GM21723 (cell line): ENCODE data around the gene ACOT6.
"Not testable (repeated sequence)": the region's sequence is repeated elsewhere in the genome, so short reads cannot be mapped to it uniquely, and the experiment has no call there.

Experiments
- ATAC-seq: cut with Tn5 transposase; IDR thresholded peaks from one replicate; pipeline ENCODE4 v1.9.1; 2021; ENCODE audit warnings: mild to moderate bottlenecking, moderate library complexity; ENCODE audit not compliant: unreplicated experiment

The ACOT6 gene

DNA sequence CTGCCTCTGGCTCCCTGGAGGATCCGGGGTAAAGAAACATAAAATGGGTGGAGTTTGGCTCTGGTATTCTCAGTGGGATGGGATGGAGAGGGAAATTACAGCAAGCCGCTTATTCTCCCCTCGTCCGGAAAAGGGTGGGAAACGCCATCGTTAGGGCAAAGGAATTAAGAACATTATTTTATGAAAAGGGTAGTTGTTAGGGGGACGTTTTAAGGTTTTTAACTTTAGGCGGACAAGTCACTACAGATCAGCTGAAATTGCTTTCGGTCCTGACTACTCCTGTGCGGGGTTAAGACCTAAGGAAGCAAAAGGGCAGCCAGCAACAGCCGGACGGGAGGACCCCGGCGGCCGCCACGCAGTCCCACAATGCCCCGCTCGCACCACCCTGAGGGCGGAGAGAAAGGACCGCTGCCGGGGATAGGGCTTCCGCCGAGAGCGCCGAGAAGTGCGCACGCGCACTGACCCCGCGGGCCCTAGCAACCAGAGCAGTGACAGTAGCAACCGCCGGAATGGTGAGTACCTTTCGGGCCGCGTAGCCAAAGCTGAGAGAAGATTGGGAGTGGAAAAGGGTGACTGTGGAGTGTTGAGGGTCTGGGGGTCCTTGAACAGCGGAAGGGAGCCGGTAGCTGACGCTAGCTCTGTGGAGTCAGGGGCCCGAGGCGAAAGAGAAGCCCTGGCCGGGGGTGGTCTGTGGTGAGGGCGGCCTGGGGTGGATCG, 32.4 kb downstream of the ACOT6 start, which contains the start of gene DNAL1:
Gene DNAL1 (plus strand): TSS at position 456 of the 717 bp plus-strand sequence. CDS start 54 bp downstream, at position 510.
- ATAC-seq, result peak; percentile 93

DNA sequence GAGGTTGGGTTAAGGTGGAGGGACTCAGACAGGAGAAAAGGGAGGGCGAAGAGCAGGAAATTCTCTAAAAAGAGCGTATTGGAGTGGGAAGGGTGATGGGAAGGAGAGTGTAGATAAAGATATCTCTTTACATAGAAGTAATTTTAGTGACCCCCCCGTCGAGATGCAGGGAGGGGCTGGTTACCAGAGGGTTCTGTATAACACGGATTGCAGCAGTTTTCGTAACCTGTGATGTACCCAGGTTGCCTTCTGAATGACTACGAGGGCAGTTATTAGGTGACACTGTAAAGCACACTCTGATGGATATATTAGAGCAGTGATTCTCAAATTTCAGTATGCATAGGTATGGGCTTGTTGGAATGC, 32.9 kb downstream of the ACOT6 start:
- ATAC-seq, result peak; percentile 9

DNA sequence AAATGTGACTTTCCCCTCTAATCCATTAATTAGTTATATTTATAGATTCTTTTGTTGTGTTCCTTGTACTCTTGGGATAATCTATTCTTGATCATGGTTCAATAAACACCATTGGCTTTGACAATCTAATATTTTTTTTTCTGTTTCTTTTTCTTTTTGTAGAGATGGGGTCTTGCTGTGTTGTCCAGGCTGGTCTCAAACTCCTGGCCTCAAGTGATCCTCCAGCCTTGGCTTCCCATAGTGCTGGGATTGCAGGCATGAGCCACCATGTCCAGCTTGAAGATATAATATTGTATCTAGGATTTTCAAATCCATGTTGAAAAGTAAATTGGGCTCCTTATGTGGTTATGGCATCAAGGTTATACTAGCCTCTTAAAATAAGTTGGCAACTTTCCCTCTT, 38.7 kb downstream of the ACOT6 start:
- no peak for ATAC-seq

DNA sequence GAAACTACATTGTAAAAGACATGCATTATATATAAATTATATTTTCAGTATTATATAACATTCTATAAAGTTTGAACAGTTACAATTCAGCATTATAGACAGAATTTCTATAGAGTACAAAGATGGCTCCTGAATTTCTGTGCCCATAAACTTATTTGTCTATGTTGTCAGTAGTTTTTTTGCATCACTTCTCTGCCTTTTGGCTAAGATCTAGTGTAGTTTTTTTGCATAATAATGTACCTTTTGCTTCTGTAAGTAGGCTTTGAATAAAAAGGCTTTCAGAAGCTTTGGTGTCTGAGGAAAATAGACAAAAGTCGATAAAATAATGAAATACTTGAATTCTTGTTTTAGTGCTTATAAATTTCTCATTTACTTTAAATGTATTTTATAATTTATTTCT, 43.5 kb downstream of the ACOT6 start:
- no peak for ATAC-seq

DNA sequence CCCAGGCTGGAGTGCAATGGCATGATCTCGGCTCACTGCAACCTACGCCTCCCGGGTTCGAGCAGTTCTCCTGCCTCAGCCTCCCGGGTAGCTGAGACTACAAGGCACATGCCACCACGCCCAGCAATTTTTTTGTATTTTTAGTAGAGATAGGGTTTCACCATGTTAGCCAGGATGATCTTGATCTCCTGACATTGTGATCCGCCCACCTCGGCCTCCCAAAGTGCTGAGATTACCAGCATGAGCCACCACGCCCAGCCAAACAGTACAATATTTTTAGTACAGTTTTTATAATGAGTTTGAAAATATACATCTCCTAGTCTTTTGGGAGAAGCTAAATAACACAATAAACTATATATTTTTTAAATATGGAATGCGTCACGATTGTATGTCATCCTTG, 46.9 kb downstream of the ACOT6 start:
- ATAC-seq, result not testable (repeated sequence)

DNA sequence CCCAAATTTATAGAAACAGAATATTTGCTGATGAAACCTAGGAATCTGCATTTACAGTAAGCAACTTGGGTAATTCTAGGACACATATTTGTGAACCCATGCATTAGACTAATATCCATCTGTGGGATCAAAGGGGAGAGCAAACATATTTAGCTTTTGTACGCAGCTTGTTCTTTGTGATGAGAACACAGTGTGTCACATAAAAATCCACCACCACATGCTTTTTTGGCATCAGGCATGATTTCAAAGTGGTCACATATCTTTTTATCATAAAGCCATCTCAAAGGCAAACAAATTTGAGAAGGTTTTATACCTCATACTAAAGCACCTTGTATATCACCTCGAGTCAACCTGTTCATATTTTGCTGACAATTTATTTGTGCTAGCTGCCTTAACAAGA, 48.2 kb downstream of the ACOT6 start:
- ATAC-seq, result no peak

DNA sequence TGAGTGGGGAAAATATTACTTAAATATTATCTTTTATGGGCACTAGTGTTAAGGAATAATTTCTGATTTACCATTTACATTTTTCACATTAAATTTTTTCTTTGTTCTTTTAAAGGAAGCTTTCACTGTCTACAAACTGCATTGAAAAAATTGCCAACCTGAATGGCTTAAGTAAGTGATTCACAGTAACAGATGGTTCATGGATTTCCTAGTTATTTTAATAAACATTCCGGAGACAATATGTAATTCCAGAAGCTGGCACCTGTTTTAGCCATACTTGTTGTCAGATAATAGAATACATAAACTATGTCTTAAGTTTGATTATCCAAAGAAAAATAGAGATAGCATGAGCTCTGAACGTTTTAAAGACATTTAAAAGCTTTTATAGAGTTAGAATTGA, 49.6 kb downstream of the ACOT6 start:
- no peak for ATAC-seq

DNA sequence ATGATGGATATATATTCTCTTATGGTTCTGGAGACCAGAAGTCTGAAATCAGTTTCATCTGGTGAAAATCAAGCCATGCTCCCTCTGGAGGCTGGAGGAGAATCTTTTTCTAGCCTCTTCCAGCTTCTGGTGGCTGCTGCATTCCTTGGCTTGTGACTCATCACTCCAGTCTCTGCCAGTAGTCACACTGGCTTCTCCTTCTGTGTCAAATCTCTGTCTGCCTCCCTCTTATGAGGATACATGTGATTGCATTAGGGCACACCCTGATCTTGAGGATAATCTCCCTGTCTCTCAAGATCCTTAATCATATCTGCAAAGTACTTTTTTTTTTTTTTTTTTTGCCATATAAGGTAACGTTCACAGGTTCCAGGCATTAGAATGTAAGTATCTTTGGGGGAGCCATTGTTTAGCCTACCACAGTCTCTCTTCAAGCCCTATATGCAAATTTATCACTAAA, 50.2 kb downstream of the ACOT6 start:
- ATAC-seq, result no peak

DNA sequence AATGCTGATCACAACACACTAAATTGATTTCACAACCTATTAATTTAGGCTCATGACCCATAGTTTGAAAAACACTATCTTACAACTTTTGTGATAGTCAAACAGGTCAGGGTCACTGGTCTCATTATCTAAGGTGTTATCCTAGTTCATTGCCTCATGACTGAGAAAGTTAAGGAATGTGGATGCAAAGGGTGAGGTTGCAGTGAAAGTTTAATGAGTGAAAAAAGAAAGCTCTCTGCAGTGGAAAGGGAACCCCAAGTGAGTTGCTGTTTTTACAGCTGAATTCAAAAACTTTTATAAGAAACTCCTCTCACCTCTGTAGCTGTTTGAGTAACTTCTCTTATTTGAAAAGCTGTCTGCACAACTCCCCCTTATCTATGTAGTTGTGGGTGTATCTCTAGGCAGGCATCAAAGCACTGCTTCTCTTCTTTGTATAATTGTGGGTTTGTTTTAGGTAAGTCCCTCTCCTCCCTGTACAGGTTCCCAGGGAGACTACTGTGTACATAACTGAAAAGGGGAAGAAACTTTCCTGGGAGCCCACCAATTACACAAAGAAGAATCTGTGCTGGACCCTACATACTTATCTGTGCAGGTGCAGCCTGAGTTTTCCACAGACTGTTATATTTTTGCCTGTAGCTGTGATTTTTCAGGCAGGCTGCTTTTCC, 51.4 kb downstream of the ACOT6 start:
- ATAC-seq, result no peak

DNA sequence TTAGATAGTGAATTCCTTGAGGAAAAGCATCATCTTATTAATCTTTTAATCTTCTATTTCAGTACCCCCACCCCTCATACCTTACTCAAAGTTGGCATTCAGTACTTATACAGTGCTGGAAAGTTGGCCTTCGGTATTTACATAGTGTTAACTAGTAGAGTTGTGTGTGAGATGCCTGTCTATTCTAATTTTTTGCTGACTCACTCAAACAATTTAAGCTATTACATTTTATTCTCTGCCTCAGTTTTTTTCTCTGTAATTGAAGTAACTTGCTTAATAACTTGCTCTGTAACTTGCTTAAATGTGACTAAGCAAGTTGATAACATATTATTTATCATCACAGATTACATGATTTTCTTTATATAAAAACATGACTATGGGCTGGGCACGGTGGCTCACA, 52.8 kb downstream of the ACOT6 start:
- ATAC-seq, result no peak

DNA sequence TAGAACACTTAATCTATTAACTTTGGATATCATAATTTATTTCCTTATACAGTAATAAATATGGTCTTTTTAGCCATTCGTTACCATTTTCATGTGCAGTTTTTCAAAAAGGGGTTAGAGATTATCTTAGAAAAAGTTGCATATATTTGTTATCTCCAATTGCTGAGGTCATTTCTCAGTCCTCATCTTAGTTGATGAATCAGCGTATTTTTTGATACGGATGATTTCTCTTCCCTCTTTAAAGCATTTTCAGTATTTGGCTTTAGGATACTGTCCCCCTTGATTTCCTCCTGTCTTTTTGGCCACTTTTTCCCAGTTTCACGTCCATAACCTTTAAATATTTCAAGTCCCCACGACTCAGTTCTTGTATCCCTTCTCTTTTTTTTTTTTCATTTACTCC, 54.3 kb downstream of the ACOT6 start:
- ATAC-seq, result no peak

DNA sequence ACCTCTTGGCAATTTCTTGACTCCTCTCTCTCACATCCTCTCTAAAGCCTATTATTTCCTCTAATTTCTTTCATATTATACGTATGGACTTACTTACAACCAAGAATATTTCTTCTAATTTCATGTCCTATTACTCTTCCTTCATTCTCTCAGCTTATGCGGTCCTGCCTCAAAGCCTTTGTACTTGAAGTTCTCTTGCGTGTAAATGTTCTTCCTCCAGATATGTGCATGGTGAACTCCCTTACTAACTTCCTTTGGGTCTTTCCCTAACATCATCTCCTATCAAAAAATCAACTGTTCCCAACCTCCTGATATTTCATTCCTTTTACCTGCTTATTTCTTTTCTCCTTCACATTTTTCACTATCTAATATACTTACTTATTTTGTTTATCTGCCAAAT, 55.5 kb downstream of the ACOT6 start:
- no peak for ATAC-seq
